DND-41 (cell line): ENCODE data around the gene ARHGAP31.

Experiments
- ATAC-seq: fragments of 200-7000 bp; cut with Tn5 transposase; 3 replicates; pipeline ENCODE4 v1.9.1; 2021; ENCODE audit warnings: low read depth; ENCODE audit not compliant: insufficient read depth
- DNase-seq: peaks from one replicate; pipeline ENCODE4 v3.0.0-alpha.2; 2020
- H2AFZ ChIP-seq: 2 replicates; pipeline ENCODE4 v1.6.0; 2012; ENCODE audit warnings: low read depth, low read length
- H3K27ac ChIP-seq: 2 replicates; pipeline ENCODE4 v1.5.1; 2012; ENCODE audit warnings: low read length, inconsistent platforms
- H3K27me3 ChIP-seq: fragments of 200-600 bp; sonication (generic); 2 replicates; pipeline ENCODE4 v1.6.0; 2012; ENCODE audit warnings: low read length, mild to moderate bottlenecking, inconsistent platforms; ENCODE audit not compliant: insufficient read depth, poor library complexity
- H3K36me3 ChIP-seq: 2 replicates; pipeline ENCODE4 v1.5.1; 2012; ENCODE audit warnings: low read length, inconsistent platforms; ENCODE audit not compliant: insufficient read depth
- H3K4me1 ChIP-seq: 2 replicates; pipeline ENCODE4 v1.5.1; 2012; ENCODE audit warnings: mild to moderate bottlenecking, low read length; ENCODE audit not compliant: insufficient read depth
- H3K4me2 ChIP-seq: 2 replicates; pipeline ENCODE4 v1.6.0; 2012; ENCODE audit warnings: mild to moderate bottlenecking, moderate library complexity, low read length, inconsistent platforms; ENCODE audit not compliant: insufficient read depth
- H3K4me3 ChIP-seq, 2 experiments: fragments of 200-600 bp in 1 of 2; shearing (Covaris generic) in 1 of 2; 2 replicates each; pipeline ENCODE4 v1.5.1; 2012 to 2016; ENCODE audit warnings: inconsistent platforms in 2 of 2, low read length in 2 of 2, mild to moderate bottlenecking in 2 of 2, low read depth in 1 of 2, moderate library complexity in 1 of 2
- H3K79me2 ChIP-seq: 2 replicates; pipeline ENCODE4 v1.6.0; 2012; ENCODE audit warnings: low read length, inconsistent platforms; ENCODE audit not compliant: insufficient read depth
- H3K9ac ChIP-seq: 2 replicates; pipeline ENCODE4 v1.6.0; 2012; ENCODE audit warnings: low read depth, mild to moderate bottlenecking, inconsistent platforms, low read length, moderate library complexity
- H3K9me3 ChIP-seq: 2 replicates; pipeline ENCODE4 v1.5.1; 2012; ENCODE audit warnings: low read length, moderate library complexity, mild to moderate bottlenecking, inconsistent platforms; ENCODE audit not compliant: insufficient read depth, severe bottlenecking
- H4K20me1 ChIP-seq: 2 replicates; pipeline ENCODE4 v1.6.0; 2012; ENCODE audit warnings: low read length; ENCODE audit not compliant: insufficient read depth
- EZH2 ChIP-seq: IDR thresholded peaks from 3 replicates; pipeline ENCODE4 v1.6.1; 2012; ENCODE audit warnings: borderline replicate concordance, low read depth, mild to moderate bottlenecking, moderate library complexity, low read length, inconsistent platforms; ENCODE audit not compliant: severe bottlenecking
- TF ChIP-seq, protein P1 (sequence below): IDR thresholded peaks from 2 replicates; pipeline ENCODE4 v1.5.1; 2012; ENCODE audit warnings: borderline replicate concordance, low read length, moderate library complexity, mild to moderate bottlenecking; ENCODE audit not compliant: poor library complexity, severe bottlenecking; ENCODE audit errors: extremely low read depth

Gene ARHGAP31

DNA sequence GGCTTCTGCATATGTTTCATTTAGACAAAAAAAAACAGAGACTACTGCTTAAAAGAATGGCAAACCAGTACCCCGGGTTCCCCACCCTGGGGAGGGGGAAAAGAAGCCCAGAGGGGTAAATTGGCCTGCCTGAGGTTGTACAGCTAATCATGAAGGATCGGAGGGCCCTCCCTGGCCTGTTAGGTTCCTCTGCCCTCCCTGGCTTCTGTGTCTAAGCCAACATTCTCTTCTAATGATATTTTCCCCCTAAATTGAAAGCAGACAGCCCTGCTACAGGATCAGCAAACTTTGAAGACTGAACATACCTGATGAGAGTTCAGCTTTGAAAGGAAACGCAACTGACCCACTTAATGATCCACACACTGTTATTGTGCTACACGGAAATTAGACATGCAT is 2.5 kb downstream of the ARHGAP31 start:
- TF ChIP-seq, protein P1, sequence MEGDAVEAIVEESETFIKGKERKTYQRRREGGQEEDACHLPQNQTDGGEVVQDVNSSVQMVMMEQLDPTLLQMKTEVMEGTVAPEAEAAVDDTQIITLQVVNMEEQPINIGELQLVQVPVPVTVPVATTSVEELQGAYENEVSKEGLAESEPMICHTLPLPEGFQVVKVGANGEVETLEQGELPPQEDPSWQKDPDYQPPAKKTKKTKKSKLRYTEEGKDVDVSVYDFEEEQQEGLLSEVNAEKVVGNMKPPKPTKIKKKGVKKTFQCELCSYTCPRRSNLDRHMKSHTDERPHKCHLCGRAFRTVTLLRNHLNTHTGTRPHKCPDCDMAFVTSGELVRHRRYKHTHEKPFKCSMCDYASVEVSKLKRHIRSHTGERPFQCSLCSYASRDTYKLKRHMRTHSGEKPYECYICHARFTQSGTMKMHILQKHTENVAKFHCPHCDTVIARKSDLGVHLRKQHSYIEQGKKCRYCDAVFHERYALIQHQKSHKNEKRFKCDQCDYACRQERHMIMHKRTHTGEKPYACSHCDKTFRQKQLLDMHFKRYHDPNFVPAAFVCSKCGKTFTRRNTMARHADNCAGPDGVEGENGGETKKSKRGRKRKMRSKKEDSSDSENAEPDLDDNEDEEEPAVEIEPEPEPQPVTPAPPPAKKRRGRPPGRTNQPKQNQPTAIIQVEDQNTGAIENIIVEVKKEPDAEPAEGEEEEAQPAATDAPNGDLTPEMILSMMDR = no peak
- no peak for TF ChIP-seq EZH2
- H3K4me2 ChIP-seq = no peak overlapping the region
- DNase-seq (no peak), ATAC-seq (no peak)
- H4K20me1 ChIP-seq = peaks cover 5% of the 10 kb centered on the region; the same call in 1 of the 2 replicates
- no peaks in the 10 kb centered on the region for H3K9me3 ChIP-seq
- H2AFZ ChIP-seq = no peak overlapping the region
- H3K4me3 ChIP-seq = no peak overlapping the region
- H3K27ac ChIP-seq = no peak overlapping the region
- no peak overlapping the region for H3K9ac ChIP-seq
- H3K4me1 ChIP-seq = peaks cover 31% of the 10 kb centered on the region
- H3K27me3 ChIP-seq = peaks cover 56% of the 10 kb centered on the region
- H3K36me3 ChIP-seq = no peaks in the 10 kb centered on the region
- no peaks in the 10 kb centered on the region for H3K79me2 ChIP-seq

DNA sequence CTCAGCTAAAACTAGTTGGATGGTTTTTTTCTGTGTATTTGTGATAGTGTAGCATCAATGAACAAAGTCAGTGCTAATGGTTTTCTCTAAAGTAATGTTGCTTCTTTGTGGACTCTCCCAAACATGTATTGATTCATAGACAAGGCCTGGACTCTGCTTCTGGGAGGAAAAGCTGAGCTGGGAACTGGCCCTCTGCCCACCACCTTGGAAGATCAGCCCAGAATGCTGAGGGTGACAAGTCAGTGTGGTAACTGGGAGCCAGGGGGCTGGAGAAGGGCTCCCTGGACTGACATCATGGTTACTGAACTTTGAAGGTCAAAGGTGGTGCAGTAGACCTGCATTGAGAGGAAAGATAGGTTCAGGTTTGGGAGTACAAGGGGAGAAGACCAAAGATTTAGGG is 3.0 kb downstream of the ARHGAP31 start:
- Histone ChIP-seq H3K4me1 (peaks cover 31% of the 10 kb centered on the region), H3K36me3 (no peaks in the 10 kb centered on the region), H3K4me2 (no peak overlapping the region), H4K20me1 (peaks cover 5% of the 10 kb centered on the region; the same call in 1 of the 2 replicates), H2AFZ (no peak overlapping the region), H3K27me3 (peaks cover 56% of the 10 kb centered on the region), H3K27ac (no peak overlapping the region), H3K9ac (no peak overlapping the region), H3K4me3 (no peak overlapping the region), H3K79me2 (no peaks in the 10 kb centered on the region), H3K9me3 (no peaks in the 10 kb centered on the region)
- TF ChIP-seq, protein P1 = no peak
- TF ChIP-seq EZH2 = no peak
- ATAC-seq = no peak
- DNase-seq = no peak

DNA sequence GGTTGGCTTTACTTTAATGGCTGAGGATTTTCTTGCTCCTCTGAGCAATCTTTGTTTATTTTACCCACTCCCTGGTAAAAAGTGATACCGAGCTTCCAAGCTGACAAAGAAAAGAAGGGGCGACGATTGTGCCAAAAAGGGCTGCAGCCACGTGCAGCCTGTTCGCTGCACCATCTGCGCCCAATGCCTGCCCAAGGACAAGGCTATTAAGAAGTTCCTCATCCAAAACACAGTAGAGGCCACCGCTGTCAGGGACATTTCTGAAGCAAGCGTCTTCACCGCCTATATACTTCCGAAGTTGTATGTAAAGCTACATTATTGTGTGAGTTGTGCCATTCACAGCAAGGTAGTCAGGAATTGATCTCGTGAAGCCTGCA is 4.4 kb downstream of the ARHGAP31 start:
- DNase-seq (no peak), ATAC-seq (no peak)
- no peaks in the 10 kb centered on the region for H3K79me2 ChIP-seq
- H3K27ac ChIP-seq = no peak overlapping the region
- H3K27me3 ChIP-seq = peaks cover 48% of the 10 kb centered on the region
- peaks cover 17% of the 10 kb centered on the region for H3K4me1 ChIP-seq
- H2AFZ ChIP-seq = no peak overlapping the region
- H3K4me3 ChIP-seq = no peak overlapping the region
- H3K4me2 ChIP-seq = no peak overlapping the region
- no peak overlapping the region for H3K9ac ChIP-seq
- no peaks in the 10 kb centered on the region for H3K36me3 ChIP-seq
- H3K9me3 ChIP-seq = no peaks in the 10 kb centered on the region
- no peak for TF ChIP-seq EZH2
- TF ChIP-seq, protein P1 = no peak
- H4K20me1 ChIP-seq = peaks cover 4% of the 10 kb centered on the region; the same call in 1 of the 2 replicates

DNA sequence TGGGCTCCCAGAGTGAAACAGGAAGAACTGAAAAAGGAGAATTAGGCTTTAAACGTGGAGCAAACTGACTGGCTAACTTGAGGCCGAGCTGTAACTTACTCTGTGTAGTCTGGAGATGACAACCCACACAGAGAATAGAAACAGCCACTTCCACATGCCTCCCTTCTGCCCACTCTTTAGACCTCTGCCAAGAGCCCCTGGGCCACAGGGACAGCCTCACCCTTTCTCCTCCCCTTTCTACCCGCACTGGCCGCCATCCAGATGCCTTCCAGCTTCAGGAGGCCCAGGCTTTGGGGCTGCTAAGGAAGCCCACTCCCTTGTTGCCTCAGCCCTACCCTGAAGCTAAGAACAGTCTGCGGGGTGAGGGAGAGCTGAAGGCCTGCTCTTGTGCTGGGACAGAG is 6.8 kb downstream of the ARHGAP31 start:
- Histone ChIP-seq H3K4me1 (no peaks in the 10 kb centered on the region), H3K4me2 (no peak overlapping the region), H3K79me2 (no peaks in the 10 kb centered on the region), H3K27me3 (peaks cover 25% of the 10 kb centered on the region), H3K36me3 (no peaks in the 10 kb centered on the region), H3K4me3 (no peak overlapping the region), H3K9ac (no peak overlapping the region), H3K9me3 (no peaks in the 10 kb centered on the region), H2AFZ (no peak overlapping the region), H4K20me1 (0 out of 2 replicates have a peak, but pooled peaks cover 2% of the 10 kb centered on the region), H3K27ac (no peak overlapping the region)
- no peak for ATAC-seq
- no peak for DNase-seq
- TF ChIP-seq, protein P1 = no peak
- no peak for TF ChIP-seq EZH2
